GM18511 (cell line): Measurements from ENCODE around the gene GPC5.

Experiments
- ATAC-seq: cut with Tn5 transposase; IDR thresholded peaks from one replicate; pipeline ENCODE4 v1.9.1; 2021; ENCODE audit warnings: mild to moderate bottlenecking, moderate library complexity; ENCODE audit not compliant: unreplicated experiment

Gene GPC5

DNA sequence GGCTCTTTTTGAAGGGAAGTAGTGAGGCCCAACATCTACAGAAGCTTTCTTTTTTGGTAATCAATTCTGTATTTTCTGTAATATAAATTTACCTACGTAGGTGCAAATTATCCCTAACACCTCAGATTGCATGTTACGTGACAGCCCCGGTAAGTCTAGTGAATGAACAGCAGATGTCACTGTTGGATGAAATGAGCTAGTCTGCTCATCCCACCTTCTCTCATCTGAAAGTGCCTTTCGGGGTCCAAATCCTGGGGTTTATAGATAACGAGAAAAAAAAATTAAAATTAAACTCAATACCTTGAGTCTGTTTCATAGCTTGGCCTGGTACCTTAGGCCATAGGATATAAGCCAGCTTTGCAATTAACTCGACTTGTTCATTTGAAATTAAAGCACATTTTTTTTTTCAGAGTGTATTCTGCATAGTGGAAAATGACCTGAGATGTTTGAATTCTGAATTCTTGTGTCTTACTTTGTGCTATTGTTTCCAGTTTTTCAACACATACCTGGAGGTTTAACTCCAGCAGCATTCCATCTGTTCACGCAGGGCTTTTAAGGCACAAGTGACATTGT, 548.2 kb downstream of the GPC5 start:
- ATAC-seq: peak; percentile 60

DNA sequence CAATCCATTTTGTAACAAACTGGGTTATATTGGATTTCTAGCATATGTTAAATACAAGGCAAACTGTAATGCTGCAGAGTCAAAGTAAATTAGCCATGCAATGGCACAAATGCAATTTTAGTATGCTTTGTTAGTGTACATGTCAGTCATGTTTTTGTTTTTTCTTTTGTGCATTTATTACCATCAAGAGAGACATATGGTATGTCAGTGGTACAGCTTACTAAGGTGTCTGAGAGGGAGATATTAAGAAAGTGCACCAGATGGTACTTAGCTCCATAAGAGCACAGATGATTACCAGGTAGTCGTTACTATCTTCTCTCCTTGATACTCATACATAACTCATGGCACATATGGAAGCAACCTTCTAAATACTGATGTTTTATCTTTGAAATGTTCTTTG, 550.3 kb downstream of the GPC5 start:
- ATAC-seq: no peak

DNA sequence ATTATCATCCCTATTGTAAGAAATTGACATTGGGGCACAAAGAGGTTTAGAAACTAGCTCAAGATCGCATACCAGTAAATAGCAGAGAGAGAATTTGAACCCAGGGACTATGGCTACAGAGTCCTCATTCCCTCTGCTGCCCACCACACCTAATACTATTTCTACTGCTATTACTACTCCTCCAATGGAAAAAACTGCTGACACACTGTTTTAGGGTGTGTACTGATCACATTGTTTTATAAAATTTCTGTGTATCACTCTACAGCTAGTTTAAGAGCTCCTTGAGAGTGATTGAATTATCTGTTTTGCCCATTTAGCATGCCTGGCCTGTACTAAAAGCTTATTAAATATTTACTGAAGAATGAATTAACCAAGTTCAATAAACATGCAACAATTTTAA, 552.4 kb downstream of the GPC5 start:
- ATAC-seq: no peak

DNA sequence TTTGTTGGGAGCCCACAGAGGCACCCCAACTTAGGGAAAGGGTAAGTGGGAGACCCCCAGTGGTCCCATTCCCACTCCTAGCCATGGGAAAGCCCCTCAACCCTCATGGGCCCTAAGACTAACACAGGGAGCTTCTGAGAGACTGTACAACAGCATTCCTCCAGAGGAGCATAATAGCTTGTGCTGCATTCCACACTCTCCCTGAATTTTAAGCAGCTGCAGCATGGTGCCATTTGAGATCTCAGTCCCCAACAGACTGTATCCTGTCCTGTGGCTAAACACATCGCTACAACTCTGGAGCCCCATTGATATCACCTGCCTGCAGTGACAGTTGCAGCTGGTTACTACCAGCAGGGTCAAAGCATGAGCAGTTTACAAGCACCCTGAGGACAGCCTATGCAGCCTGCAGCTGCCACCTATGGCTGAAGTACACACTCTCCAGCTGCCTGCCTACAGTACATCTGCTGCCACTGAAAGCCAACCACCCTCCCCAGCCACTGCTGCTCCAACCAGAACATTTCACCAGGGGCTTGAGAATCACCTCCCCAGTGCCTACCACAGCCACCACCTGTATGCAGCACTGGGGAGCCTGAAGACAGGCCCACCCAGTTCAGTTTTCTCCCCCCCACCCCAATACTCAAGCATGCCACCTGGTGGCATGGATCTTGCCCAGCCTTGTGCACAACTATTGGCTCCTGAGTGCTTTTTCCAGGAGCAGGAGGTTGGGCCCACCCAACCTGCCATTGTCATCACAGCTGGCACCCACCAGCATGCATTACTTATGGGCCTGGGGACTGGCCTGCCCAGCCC, 557.3 kb downstream of the GPC5 start:
- ATAC-seq: no peak

DNA sequence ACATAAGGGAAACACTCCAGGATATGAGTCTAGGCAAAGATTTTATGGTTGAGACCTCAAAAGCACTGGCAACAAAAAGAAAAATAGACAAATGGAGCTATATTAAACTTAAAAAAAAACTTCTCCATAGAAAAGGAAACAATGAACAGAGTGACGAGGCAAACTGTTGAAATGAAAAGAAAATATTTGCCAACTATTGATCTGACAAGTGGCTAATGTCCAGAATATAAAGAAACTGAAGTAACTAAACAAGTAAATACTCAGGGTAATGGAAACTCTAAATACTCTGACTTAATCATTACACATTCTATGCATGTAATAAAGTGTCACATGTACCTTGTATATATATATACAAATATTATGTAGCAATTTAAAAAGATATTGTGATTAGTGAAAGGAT, 562.5 kb downstream of the GPC5 start:
- no peak for ATAC-seq

DNA sequence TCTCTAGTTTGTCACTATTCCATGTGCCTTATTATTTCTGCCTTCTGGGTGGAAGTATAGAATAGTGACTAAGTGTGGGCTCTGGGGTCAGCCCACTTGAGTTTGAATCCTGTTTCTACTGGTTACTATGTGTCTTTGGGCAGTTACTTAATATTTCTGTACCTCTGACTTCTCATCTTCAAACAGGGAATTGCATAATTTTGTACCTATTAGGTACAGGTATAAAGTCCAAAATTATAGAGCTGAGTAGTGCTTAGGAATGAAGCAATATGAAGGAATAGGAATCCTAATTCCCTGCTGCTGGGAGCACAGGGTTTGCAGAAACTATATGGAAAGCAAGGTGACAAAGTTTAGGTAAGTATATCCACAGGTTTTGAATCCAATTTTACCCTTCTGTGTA, 564.5 kb downstream of the GPC5 start:
- no peak for ATAC-seq

DNA sequence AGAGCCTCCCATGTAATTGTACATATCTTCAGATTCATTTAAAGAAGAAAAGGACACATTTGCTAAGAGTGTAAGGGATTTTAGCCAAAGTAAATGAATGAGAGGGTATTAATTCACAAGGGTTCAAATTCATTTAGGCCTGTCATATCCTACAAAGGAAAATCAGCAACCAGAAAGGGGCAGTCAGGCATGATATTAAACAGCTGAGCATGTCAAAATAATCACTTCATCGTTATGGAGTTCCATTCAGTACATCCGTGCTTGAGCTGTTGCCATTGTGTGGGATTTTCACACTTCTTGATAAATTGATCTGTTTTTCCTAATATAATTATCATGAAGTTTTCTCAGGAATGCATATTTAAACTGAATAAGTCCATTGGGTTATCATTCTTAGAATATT, 567.1 kb downstream of the GPC5 start:
- no peak for ATAC-seq

DNA sequence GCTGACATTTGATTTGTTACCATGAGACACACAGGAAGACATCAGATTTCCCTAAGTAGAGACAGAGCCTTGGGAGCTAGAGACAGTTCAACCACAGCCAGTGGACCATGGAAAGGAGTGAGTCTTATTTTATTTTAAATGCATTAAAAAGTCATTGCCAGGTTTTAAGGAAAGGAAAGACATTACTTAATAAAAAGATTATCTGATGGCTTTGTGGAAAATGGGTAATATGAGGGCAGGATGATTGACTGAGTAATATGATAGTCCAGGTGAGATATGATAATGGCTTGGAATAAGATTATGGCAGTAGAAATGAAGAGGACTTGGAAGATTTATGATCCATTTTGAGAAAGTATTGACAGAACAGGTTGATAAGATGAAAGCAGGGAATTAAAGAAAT, 580.1 kb downstream of the GPC5 start:
- ATAC-seq: no peak

DNA sequence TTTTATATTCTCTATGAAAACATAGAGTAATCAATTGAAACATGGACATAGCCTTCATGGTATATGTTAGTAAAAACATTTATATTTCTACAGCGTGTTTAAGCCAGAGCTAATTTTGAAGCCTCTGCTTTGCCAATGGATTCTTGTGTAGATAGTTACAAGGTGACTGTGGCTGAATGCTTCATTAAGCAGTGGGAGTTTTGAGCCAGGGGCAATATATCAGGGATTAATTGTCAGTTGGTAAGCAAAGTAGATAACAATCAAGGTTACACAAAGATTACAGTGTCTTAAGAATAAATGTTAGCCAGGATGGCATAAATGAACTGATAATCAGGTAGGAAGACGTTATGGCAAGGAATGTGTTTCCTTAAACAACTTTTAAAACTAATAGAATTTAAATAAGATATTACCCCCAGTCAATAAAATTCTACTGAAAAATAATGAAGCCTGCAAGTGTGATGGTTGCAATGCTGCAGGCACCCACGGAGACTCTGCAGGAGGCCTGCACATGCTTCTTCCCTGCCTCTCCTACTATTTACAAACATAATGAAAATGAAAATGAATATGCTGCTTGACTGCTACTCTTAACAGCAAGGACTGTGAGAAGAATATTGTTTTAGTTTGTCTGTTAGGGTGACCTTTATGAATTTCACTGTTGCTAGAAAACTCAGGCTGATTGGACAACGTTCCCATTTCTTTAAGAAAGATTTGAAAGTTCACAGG, 588.5 kb downstream of the GPC5 start:
- no peak for ATAC-seq

DNA sequence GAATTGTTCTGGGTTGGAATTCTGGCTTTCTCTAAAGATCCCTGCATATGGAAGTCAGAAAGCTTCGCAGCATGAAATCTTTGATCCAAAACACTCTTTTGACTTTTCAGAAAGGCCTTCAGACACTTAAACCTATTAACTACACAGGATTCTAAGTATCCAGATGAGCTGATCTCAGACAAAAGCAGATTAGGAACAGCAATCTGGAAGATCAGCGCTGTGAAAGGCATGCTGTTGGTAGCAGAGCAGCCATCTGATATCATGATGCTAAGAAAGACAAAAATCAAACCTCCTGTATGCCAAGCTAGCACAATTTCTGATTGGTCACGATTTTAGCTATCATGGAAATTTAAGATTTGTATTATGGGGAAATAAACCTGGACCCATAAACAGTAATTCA, 589.9 kb downstream of the GPC5 start:
- ATAC-seq: no peak

DNA sequence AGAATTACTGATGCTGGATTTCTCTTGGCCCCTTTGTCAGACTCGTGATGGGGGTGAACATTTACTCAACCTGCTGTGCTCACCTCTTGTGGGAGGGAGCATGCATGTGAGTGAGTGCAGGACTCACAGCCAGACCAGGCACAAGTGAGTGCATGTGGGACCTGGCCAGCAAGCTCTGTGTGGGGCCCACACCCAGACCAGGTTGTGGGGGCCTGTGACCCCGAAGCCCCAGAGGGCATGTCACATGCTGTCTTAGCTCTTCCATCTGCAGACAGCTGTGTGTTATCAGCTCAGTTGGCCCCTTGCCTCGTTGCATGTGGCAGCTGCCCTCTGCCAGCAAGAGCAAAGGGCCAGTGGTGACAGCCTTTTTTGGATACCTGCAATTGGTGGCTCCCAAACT, 614.4 kb downstream of the GPC5 start:
- ATAC-seq: no peak

DNA sequence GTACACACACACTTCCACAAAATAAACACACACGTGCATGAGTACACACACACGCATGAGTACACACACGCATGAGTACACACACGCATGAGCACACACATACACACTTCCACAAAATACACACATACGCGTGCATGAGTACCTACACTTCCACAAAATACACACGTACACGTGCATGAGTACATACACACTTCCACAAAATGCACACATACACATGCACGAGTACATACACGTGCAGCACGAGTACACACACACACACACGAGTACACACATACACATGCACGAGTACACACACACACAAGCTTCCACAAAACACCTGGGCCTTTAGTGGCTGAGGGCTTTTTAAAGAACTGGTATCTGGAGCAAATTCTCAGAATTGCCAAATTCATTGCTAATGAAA, 619.3 kb downstream of the GPC5 start:
- ATAC-seq: no peak

DNA sequence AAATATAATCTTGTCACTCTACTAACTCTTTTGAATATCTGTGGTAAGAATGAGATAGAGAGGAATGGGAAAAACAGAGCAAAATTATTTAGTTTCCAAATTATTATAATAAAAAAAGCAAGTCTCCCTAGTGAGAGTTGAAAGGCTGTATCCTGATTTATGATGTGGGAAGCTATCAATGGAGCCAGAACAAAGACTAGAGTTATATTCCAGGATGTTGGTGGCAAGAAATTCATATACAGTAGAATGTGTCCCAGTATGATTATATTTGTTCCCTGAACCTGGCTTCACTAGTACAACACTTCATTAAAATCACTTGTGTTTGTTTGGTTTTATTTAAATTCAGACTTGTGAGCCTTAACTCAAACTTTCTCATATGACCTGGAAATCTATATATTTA, 630.3 kb downstream of the GPC5 start:
- no peak for ATAC-seq

DNA sequence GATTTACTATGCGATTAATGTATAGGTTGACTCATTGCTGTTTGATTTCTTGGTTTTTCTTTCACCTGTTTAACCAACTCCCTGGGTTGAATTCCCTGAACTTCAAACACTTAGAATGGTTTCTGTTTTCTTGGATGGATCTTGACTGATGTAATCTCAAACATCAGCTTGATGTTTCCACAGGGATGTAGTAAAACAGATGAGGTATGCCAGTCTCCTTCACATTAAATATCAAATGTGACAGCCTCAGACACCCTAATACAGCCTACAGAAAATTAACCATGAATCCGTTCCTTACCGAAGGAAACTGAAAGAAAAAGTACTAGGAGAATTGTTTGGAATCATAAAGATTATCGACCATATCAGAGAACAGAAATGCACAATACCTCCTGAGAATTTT, 631.2 kb downstream of the GPC5 start:
- no peak for ATAC-seq

DNA sequence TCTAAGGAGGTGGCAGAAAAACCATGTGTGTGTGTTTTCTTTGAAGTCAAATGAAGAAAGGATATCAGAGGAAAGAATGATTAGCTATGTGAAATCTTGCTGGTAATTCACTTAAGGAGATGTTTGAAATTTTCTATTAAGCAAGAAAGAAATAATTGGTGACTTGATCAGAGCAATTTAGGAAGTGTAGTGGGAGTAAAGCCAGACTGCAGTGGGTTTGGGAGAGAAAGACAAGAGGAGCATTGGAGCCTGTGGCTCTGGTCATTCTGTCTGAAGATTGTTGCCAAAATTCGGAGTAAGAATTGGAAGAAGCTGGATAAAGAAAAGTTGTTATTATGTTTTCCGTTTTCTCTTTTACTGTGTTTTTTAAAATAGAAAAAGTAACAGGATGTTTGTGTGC, 640.5 kb downstream of the GPC5 start:
- no peak for ATAC-seq

DNA sequence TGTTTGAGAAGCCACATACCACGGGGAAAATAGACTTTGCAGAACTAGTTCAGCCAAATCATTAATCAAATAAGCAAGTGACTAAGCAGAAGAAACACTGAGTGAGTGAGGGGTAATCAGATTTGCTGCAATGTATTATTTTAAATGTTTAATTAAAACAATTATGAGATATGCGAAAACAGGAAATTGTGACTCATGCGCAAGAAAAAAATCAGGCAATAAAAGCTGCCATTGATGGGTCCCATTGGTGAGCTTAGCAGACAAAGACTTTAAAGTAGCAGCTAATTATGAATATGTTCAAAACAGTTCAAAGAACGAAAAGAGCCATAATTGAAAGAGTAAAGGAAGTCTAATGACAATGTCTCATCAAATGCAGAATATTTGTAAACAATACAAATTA, 644.1 kb downstream of the GPC5 start:
- no peak for ATAC-seq

DNA sequence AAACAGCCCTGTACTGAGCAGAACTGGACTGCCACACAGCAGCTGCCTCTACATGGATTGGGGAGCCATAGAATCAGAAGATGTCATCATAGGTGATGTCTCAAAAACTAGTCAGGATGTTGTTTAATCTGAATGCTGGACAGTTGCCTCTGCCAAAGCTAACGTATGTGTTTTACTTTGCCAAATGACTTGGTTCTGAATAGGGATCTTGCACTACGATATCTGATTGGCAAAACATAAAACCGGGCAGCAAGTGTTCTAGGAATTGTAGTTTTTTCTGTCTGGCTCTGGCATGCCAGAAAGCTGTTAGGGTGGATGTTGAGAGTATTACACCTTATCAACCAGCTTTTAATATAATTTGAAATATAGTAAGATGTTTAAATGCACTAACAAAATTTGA, 645.9 kb downstream of the GPC5 start:
- no peak for ATAC-seq

DNA sequence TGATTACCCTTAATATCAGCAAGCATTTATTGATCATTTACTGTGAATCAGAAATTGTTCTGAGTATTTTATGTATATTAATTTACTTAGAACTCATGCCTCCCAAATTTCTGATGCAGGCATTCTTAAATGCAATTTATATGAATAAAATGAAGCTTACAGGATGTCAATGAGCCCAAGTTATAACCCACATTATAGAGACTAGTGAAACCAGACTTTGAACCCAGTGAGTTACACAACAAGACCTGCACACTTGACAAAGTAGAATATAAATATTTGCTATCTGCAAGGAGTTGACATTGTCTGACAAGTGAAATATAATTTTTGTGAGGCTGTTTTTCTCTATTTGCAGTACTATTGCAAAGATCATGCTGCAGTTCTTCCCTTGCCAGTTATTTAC, 656.0 kb downstream of the GPC5 start:
- no peak for ATAC-seq

DNA sequence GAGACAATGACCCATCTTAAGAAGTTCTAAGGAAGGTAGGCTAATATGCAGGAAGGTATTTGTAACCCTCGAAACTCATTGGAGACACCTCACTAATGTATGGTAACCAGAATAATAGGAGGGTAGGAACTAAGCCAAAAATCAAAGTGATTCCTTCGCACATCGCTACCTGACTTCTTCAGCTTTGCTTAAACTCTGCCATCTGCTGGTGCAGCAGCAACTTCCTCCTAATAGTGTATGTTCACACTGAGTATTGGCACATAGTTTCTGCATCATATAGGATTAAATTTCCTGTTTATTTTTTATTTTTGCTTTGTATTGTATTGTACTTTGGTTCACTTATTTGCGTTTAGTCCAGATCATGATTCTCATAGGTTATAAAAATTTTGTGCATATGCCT, 676.2 kb downstream of the GPC5 start:
- no peak for ATAC-seq

DNA sequence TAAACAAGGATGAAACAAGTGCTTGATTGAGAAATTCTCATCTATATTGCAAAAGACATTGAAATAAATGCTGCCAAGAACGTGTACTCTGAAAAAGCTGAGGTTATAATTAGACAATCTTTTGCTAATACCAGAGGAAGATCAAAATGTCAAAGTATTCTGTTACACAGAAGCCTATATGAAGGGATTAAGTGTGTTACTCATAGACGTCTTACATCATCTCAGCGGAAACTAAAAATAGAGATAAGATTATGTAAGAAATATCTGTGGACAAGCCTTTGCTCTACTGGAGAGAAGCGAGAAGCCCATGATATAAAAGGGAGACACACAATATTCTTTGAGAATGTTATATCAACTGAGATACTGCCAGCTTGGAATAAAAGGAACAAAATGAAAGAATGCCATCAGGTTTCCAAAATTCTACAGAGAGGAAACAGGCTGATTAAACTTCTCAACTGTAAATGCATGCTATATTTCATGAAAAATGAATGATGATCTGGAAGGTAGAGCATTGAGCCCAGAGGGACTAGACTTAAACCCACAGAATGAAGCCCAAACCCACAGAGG, 699.0 kb downstream of the GPC5 start:
- no peak for ATAC-seq

DNA sequence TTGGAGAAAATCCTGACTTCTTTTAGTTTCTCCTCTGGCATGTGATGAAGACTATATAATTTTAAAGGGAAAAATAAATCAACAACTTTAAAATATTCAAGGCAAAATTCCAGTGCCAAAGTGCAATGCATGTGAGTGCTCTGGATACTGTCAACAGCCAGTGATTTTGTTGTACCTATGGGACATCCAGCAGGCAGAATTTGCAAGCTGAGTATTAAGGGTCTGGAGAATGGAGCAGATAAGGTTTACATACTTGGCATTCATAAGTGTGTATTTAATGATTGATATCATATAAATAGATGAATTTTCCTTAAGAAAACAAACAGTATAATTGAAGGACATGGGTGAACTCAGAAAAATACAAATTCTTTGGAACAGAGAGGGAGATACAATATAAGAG, 703.4 kb downstream of the GPC5 start:
- no peak for ATAC-seq

DNA sequence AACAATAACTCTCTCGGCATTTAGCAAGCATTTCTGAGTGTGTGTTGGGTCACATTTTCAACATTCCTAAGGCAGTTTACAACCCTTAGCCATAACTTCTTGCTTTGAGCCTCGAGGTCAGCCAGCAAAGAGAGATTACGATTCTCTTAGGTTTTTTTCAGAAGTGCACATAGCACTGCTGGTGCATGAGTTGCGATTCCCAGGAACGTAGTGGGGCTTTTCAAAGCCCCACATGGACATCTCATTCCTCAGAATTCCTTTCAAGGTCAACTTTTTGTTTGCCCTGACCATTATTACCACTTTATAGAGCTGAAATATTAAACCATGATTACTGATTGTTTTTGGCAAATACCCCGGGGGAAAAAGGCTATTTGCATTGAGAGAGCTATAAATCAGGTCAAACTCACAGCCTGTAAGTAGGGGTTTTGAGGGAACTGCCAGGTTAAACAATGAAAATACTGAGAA, 705.3 kb downstream of the GPC5 start:
- no peak for ATAC-seq
